Measurements from ENCODE around the gene TUBE1. TPM values are rescaled to one million over a fixed set of nuclear protein-coding genes. Genes with fewer than 3 reads are reported as not detected.

The TUBE1 gene
- total and polyA plus RNA-seq, 2 experiments from 2014 or later = 26.3 to 27.7 TPM

- peak overlapping the region; percentile 51 for H3K4me3 Mint-ChIP-seq
- H3K9me3 Mint-ChIP-seq = no peaks in the 10 kb centered on the region
- Histone ChIP-seq H3K79me2 (replicated peaks; ENCODE audit: insufficient read depth) (no peaks in the 10 kb centered on the region), H3K4me2 (no peak overlapping the region), H2AFZ (no peak overlapping the region), H3K4me3 (no peak overlapping the region), H3K27me3 (ENCODE audit: insufficient read depth) (no peaks in the 10 kb centered on the region), H3K36me3 (ENCODE audit: insufficient read depth) (no peaks in the 10 kb centered on the region), H3K4me1 (ENCODE audit: insufficient read depth) (0 out of 2 replicates have a peak, but pooled peaks cover 6% of the 10 kb centered on the region), H3F3A (replicated peaks; ENCODE audit: low read depth) (no peaks in the 10 kb centered on the region), H3K9me2 (ENCODE audit: insufficient read depth) (no peaks in the 10 kb centered on the region), H4K20me1 (replicated peaks; ENCODE audit: insufficient read depth) (no peaks in the 10 kb centered on the region), H3K27ac (ENCODE audit: low read depth) (no peak overlapping the region)
- H3K27me3 Mint-ChIP-seq (ENCODE audit: insufficient read depth, low read depth, poor library complexity) = no peaks in the 10 kb centered on the region
- H3K4me1 Mint-ChIP-seq = peaks cover 2% of the 10 kb centered on the region; the same call in 1 of the 3 replicates
- no peak overlapping the region for H3K27ac Mint-ChIP-seq
- ATAC-seq = no peak
- no peak for TF ChIP-seq EZH2phosphoT487 (IDR thresholded peaks at IDR 0.05; ENCODE audit: unreplicated experiment)
- no peak for TF ChIP-seq POLR2AphosphoS5 (IDR thresholded peaks at IDR 0.05; ENCODE audit: low read depth)
- no peak for TF ChIP-seq STAT1 (IDR thresholded peaks at IDR 0.05; ENCODE audit: unreplicated experiment)
- no peak for TF ChIP-seq ZNF114 (CRISPR knock-in tag; IDR thresholded peaks at IDR 0.05)
- TF ChIP-seq JUNB (IDR thresholded peaks at IDR 0.05; ENCODE audit: unreplicated experiment) = no peak
- no peak for TF ChIP-seq ETS1 (IDR thresholded peaks at IDR 0.05)
- TF ChIP-seq CTCF (conservative IDR thresholded peaks at IDR 0.05; ENCODE audit: low read depth in 2 of 2) = no peak
- TF ChIP-seq, protein P1, sequence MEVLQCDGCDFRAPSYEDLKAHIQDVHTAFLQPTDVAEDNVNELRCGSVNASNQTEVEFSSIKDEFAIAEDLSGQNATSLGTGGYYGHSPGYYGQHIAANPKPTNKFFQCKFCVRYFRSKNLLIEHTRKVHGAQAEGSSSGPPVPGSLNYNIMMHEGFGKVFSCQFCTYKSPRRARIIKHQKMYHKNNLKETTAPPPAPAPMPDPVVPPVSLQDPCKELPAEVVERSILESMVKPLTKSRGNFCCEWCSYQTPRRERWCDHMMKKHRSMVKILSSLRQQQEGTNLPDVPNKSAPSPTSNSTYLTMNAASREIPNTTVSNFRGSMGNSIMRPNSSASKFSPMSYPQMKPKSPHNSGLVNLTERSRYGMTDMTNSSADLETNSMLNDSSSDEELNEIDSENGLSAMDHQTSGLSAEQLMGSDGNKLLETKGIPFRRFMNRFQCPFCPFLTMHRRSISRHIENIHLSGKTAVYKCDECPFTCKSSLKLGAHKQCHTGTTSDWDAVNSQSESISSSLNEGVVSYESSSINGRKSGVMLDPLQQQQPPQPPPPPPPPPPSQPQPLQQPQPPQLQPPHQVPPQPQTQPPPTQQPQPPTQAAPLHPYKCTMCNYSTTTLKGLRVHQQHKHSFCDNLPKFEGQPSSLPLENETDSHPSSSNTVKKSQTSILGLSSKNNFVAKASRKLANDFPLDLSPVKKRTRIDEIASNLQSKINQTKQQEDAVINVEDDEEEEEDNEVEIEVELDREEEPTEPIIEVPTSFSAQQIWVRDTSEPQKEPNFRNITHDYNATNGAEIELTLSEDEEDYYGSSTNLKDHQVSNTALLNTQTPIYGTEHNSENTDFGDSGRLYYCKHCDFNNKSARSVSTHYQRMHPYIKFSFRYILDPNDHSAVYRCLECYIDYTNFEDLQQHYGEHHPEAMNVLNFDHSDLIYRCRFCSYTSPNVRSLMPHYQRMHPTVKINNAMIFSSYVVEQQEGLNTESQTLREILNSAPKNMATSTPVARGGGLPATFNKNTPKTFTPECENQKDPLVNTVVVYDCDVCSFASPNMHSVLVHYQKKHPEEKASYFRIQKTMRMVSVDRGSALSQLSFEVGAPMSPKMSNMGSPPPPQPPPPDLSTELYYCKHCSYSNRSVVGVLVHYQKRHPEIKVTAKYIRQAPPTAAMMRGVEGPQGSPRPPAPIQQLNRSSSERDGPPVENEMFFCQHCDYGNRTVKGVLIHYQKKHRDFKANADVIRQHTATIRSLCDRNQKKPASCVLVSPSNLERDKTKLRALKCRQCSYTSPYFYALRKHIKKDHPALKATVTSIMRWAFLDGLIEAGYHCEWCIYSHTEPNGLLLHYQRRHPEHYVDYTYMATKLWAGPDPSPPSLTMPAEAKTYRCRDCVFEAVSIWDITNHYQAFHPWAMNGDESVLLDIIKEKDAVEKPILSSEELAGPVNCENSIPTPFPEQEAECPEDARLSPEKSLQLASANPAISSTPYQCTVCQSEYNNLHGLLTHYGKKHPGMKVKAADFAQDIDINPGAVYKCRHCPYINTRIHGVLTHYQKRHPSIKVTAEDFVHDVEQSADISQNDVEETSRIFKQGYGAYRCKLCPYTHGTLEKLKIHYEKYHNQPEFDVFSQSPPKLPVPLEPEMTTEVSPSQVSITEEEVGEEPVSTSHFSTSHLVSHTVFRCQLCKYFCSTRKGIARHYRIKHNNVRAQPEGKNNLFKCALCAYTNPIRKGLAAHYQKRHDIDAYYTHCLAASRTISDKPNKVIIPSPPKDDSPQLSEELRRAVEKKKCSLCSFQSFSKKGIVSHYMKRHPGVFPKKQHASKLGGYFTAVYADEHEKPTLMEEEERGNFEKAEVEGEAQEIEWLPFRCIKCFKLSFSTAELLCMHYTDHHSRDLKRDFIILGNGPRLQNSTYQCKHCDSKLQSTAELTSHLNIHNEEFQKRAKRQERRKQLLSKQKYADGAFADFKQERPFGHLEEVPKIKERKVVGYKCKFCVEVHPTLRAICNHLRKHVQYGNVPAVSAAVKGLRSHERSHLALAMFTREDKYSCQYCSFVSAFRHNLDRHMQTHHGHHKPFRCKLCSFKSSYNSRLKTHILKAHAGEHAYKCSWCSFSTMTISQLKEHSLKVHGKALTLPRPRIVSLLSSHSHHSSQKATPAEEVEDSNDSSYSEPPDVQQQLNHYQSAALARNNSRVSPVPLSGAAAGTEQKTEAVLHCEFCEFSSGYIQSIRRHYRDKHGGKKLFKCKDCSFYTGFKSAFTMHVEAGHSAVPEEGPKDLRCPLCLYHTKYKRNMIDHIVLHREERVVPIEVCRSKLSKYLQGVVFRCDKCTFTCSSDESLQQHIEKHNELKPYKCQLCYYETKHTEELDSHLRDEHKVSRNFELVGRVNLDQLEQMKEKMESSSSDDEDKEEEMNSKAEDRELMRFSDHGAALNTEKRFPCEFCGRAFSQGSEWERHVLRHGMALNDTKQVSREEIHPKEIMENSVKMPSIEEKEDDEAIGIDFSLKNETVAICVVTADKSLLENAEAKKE (CRISPR knock-in tag; IDR thresholded peaks at IDR 0.05) = no peak
- no peak for TF ChIP-seq NANOG (IDR thresholded peaks at IDR 0.05; ENCODE audit: borderline replicate concordance)
- TF ChIP-seq REST (IDR thresholded peaks at IDR 0.05; ENCODE audit: unreplicated experiment) = no peak
- TF ChIP-seq CREB1 (CRISPR knock-in tag; IDR thresholded peaks at IDR 0.05; ENCODE audit: low read depth) = no peak
- no peak for TF ChIP-seq EZH2 (IDR thresholded peaks at IDR 0.05; ENCODE audit: low read depth, unreplicated experiment)
- no peak for TF ChIP-seq ZNF331 (CRISPR knock-in tag; IDR thresholded peaks at IDR 0.05; ENCODE audit: low read depth)
- no peak for DNase-seq (ENCODE audit: low spot score)
- H3K36me3 Mint-ChIP-seq (ENCODE audit: low read depth) = peaks cover 12% of the 10 kb centered on the region; the same call in 2 of the 3 replicates
These were observed 1.8 kb downstream of the TUBE1 start for GRCh38 chr6:112085286-112086065.
